ENCODE measurements around the gene NR4A2.
"Not testable (repeated sequence)": the region's sequence is repeated elsewhere in the genome, so short reads cannot be mapped to it uniquely, and the experiment has no call there.

NR4A2 gene

GRCh38 chr2:156309917-156310316 lies 22.6 kb downstream of the NR4A2 start:
- no peak overlapping the region for H3K4me3 ChIP-seq (replicated peaks; ENCODE audit: low read depth, low read length)
- DNase-seq (ENCODE audit: low read depth), result no peak
- TF ChIP-seq CTCF (IDR thresholded peaks at IDR 0.05; ENCODE audit: low read length, missing control alignments), result no peak

- no peak for TF ChIP-seq CTCF (IDR thresholded peaks at IDR 0.05; ENCODE audit: low read length, missing control alignments)
- no peak overlapping the region for H3K4me3 ChIP-seq (replicated peaks; ENCODE audit: low read depth, low read length)
- no peak for DNase-seq (ENCODE audit: low read depth)
These were observed 23.4 kb downstream of the NR4A2 start for GRCh38 chr2:156309167-156309566.

- DNase-seq (ENCODE audit: low read depth), result no peak
- H3K4me3 ChIP-seq (replicated peaks; ENCODE audit: low read depth, low read length), result no peak overlapping the region
- TF ChIP-seq CTCF (IDR thresholded peaks at IDR 0.05; ENCODE audit: low read length, missing control alignments), result no peak
These were observed 25.7 kb downstream of the NR4A2 start for GRCh38 chr2:156306821-156307220.

- H3K4me3 ChIP-seq (replicated peaks; ENCODE audit: low read depth, low read length), result no peak overlapping the region
- no peak for DNase-seq (ENCODE audit: low read depth)
- no peak for TF ChIP-seq CTCF (IDR thresholded peaks at IDR 0.05; ENCODE audit: low read length, missing control alignments)
These were observed 27.4 kb downstream of the NR4A2 start for GRCh38 chr2:156305121-156305520.

- no peak for TF ChIP-seq CTCF (IDR thresholded peaks at IDR 0.05; ENCODE audit: low read length, missing control alignments)
- DNase-seq (ENCODE audit: low read depth), result no peak
- no peak overlapping the region for H3K4me3 ChIP-seq (replicated peaks; ENCODE audit: low read depth, low read length)
These were observed 32.2 kb downstream of the NR4A2 start for GRCh38 chr2:156300337-156300736.

- no peak for TF ChIP-seq CTCF (IDR thresholded peaks at IDR 0.05; ENCODE audit: low read length, missing control alignments)
- DNase-seq (ENCODE audit: low read depth), result no peak
- H3K4me3 ChIP-seq (replicated peaks; ENCODE audit: low read depth, low read length), result no peak overlapping the region
These were observed 37.5 kb downstream of the NR4A2 start for GRCh38 chr2:156294945-156295580.

- not testable (repeated sequence) for DNase-seq (ENCODE audit: low read depth); H3K4me3 ChIP-seq (replicated peaks; ENCODE audit: low read depth, low read length)
These were observed 39.1 kb downstream of the NR4A2 start for GRCh38 chr2:156293382-156293781.
